K562 (cell line): Measurements from ENCODE around the gene ADORA3. TPM values are rescaled to one million over a fixed set of nuclear protein-coding genes. Genes with fewer than 3 reads are reported as not detected.

Experiments used
- ATAC-seq: fragments of 200-7000 bp; cut with Tn5 transposase; 3 replicates; pipeline ENCODE4 v1.9.1; 2020; ENCODE audit warnings: moderate library complexity
- BruUV-seq: library from RNA; stranded (reverse); fragments of 400-500 nt; replicated peaks from 2 replicates; lab custom pipeline; 2021; lab: Mats Ljungman, UMichigan
- CTCF ChIA-PET: fragments of 300-600 bp; formaldehyde crosslinking; extraction: SDS; loops from one replicate; lab custom pipeline; 2021; ENCODE audit warnings: low intra/inter-chr PET ratio; lab: Yijun Ruan, JAX
- POLR2A ChIA-PET: fragments of 300-600, 350-650 bp; sonication (Branson Sonifier 250); formaldehyde crosslinking; extraction: SDS; loops from one replicate; lab custom pipeline; 2021; ENCODE audit warnings: antibody characterized with exemption, inconsistent platforms; lab: Yijun Ruan, JAX
- DNase-seq, 4 experiments: peaks; one replicate each; pipeline versions ENCODE4 v3.0.0 to v3.0.0-alpha.2; 2011 to 2018; ENCODE audit warnings: low spot score in 3 of 4, mixed read lengths in 3 of 4; ENCODE audit errors: extremely low read depth in 1 of 4
- FAIRE-seq: peaks from 2 replicates; lab custom pipeline; 2011; peaks lifted over from hg19 to GRCh38; lab: Jason Lieb, UNC
- H2AFZ ChIP-seq: 2 replicates; pipeline ENCODE4 v1.6.0; 2011; ENCODE audit warnings: low read depth, low read length, control low read depth, inconsistent platforms
- H3K27ac ChIP-seq: fragments of 200-600 bp; 3 replicates; pipeline ENCODE4 v1.8.0; 2011; ENCODE audit warnings: low read depth, mild to moderate bottlenecking, control low read depth, inconsistent platforms, low read length, moderate library complexity, mixed read lengths; ENCODE audit errors: extremely low read depth
- H3K27me3 ChIP-seq, 2 experiments: fragments of 300-600 bp in 1 of 2; 2 replicates in 1 of 2; 3 replicates in 1 of 2; pipeline versions ENCODE4 v1.6.0 to v1.8.0; 2011; ENCODE audit warnings: inconsistent platforms in 2 of 2, low read length in 2 of 2, mild to moderate bottlenecking in 1 of 2, mixed read lengths in 1 of 2, moderate library complexity in 1 of 2; ENCODE audit not compliant: control insufficient read depth in 2 of 2, insufficient read depth in 2 of 2
- H3K36me3 ChIP-seq: fragments of 300-600 bp; 3 replicates; pipeline ENCODE4 v1.8.0; 2011; ENCODE audit warnings: mild to moderate bottlenecking, low read length, inconsistent platforms; ENCODE audit not compliant: control insufficient read depth, insufficient read depth
- H3K4me1 ChIP-seq, 2 experiments: fragments of 200-600 bp in 1 of 2; replicated peaks in 1 of 2; 2 replicates in 1 of 2; 3 replicates in 1 of 2; pipeline versions ENCODE4 v1.5.1 to v1.8.0; 2011; ENCODE audit warnings: inconsistent platforms in 2 of 2, low read length in 2 of 2, mild to moderate bottlenecking in 1 of 2, mixed read lengths in 1 of 2, moderate library complexity in 1 of 2; ENCODE audit not compliant: control insufficient read depth in 2 of 2, insufficient read depth in 2 of 2
- H3K4me2 ChIP-seq: 2 replicates; pipeline ENCODE4 v1.6.1; 2011; ENCODE audit warnings: low read length, control low read depth, inconsistent platforms, mixed read lengths; ENCODE audit not compliant: insufficient read depth
- H3K4me3 ChIP-seq: fragments of 200-600 bp; sonication (generic), shearing (Covaris generic); 2 replicates; pipeline ENCODE4 v1.5.1; 2016; ENCODE audit warnings: control low read depth, inconsistent platforms
- H3K79me2 ChIP-seq: fragments of 200-600 bp; 3 replicates; pipeline ENCODE4 v1.8.0; 2011; ENCODE audit warnings: low read length, inconsistent platforms; ENCODE audit not compliant: control insufficient read depth, insufficient read depth
- H3K9ac ChIP-seq, 2 experiments: 2 replicates each; pipeline versions ENCODE4 v1.6.0 to v1.6.1; 2011; ENCODE audit warnings: low read depth in 2 of 2, low read length in 2 of 2, control low read depth in 1 of 2, inconsistent platforms in 1 of 2, mild to moderate bottlenecking in 1 of 2, mixed read lengths in 1 of 2; ENCODE audit not compliant: insufficient read depth in 1 of 2
- H3K9me1 ChIP-seq: one replicate; pipeline ENCODE4 v1.6.0; 2011; ENCODE audit warnings: inconsistent platforms, mild to moderate bottlenecking, low read length, moderate library complexity; ENCODE audit not compliant: control insufficient read depth, insufficient read depth
- H3K9me3 ChIP-seq: replicated peaks from 2 replicates; pipeline ENCODE4 v1.5.1; 2011; ENCODE audit warnings: low read depth, low read length, inconsistent platforms; ENCODE audit not compliant: control insufficient read depth, insufficient read depth
- H4K20me1 ChIP-seq: replicated peaks from 2 replicates; pipeline ENCODE4 v1.6.1; 2011; ENCODE audit warnings: low read length, inconsistent platforms, mixed read lengths; ENCODE audit not compliant: control insufficient read depth, insufficient read depth
- ATF2 ChIP-seq: sonication (generic); formaldehyde crosslinking; IDR thresholded peaks from 2 replicates; pipeline ENCODE4 v1.8.1; 2022; ENCODE audit warnings: missing genetic modification reagents
- COPS2 ChIP-seq: fragments of 450-650 bp; conservative IDR thresholded peaks from 2 replicates; pipeline ENCODE4 v1.6.1; 2016; ENCODE audit warnings: mild to moderate bottlenecking, moderate library complexity
- JUNB ChIP-seq: fragments of 450-650 bp; formaldehyde crosslinking; conservative IDR thresholded peaks from 2 replicates; pipeline ENCODE4 v1.4.0; 2020; ENCODE audit warnings: mild to moderate bottlenecking
- RNF219 ChIP-seq: fragments of 250-450 bp; sonication (Bioruptor Pico); IDR thresholded peaks from 2 replicates; pipeline ENCODE4 v1.5.0; 2022; ENCODE audit warnings: mild to moderate bottlenecking
- THRA ChIP-seq: fragments of 450-650 bp; IDR thresholded peaks from 2 replicates; pipeline ENCODE4 v1.6.1; 2017; ENCODE audit warnings: mild to moderate bottlenecking, moderate library complexity
- ZBTB9 ChIP-seq: fragments of 450-650 bp; formaldehyde crosslinking; IDR thresholded peaks from 2 replicates; pipeline ENCODE4 v1.4.0; 2020; ENCODE audit warnings: mild to moderate bottlenecking, moderate library complexity
- ZNF318 ChIP-seq, 2 experiments: fragments of 450-650 bp; IDR thresholded peaks; 2 replicates each; pipeline ENCODE4 v1.6.1; 2016; ENCODE audit warnings: mild to moderate bottlenecking in 2 of 2, borderline replicate concordance in 1 of 2, low read depth in 1 of 2, moderate library complexity in 1 of 2
- WGBS: fragments of 100-300 bp; shearing (Covaris generic); methylation state at CpG from one replicate; pipeline ENCODE4 v1.1.6; 2016; ENCODE audit warnings: low coverage, mixed read lengths; ENCODE audit not compliant: insufficient coverage; ENCODE audit errors: missing lambda C conversion rate; 5-methylcytosine and 5-hydroxymethylcytosine counted together
- in situ Hi-C: fragments of 300-500 bp; cut with MboI; formaldehyde crosslinking; loops from 4 replicates; pipeline ENCODE4 v1.15.0; 2018; ENCODE audit warnings: inconsistent platforms, mixed read lengths
- intact Hi-C: fragments of 100-400 bp; cut with micrococcal nuclease; formaldehyde crosslinking; loops from 2 replicates; pipeline ENCODE4 v1.14.2; 2022
- polyA plus RNA-seq, 8 experiments: library from polyadenylated mRNA; depleted of rRNA in 4 of 8; stranded (reverse) in 5 of 8; unstranded in 3 of 8; fragments of >200 nt; fragmentation: Nextera tagmentation in 2 of 8; fragmentation: Illumina TruSeq in 1 of 8; extraction: Ambion mirVana in 2 of 8; extraction: Trizol in 1 of 8; gene quantifications; 2 replicates each; pipeline versions ENCODE4 v1.2.1 to v1.2.3, GENCODE V29; 2011 to 2014; ENCODE audit warnings: inconsistent platforms in 1 of 8, missing spikeins in 1 of 8
- total RNA-seq, 7 experiments: library from RNA; depleted of rRNA in 6 of 7; stranded (reverse); fragments of >200 nt in 6 of 7; fragmentation: Illumina TruSeq in 2 of 7; extraction: Trizol in 2 of 7; gene quantifications; 2 replicates each; pipeline versions ENCODE4 v1.2.1 to v1.2.3, GENCODE V29; 2011 to 2021; ENCODE audit warnings: low replicate concordance in 1 of 7

The ADORA3 gene
- total and polyA plus RNA-seq, 9 of the 15 experiments (the other 6 are each of a cell fraction or from before 2014, with no cell fraction given), result 0.09 to 0.35 (median 0.16) TPM; not detected in 3

- in situ Hi-C loops (no loop called here), intact Hi-C loops (no loop called here)
- no peak overlapping the region for H3K4me2 ChIP-seq
- ChIA-PET POLR2A (no interaction called here), CTCF (no interaction called here)
- H3K4me3 ChIP-seq, result no peak overlapping the region
- DNase-seq (no peak), FAIRE-seq (no peak), ATAC-seq (no peak)
- no peaks in the 10 kb centered on the region for H3K36me3 ChIP-seq
- H3K4me1 ChIP-seq, result no peaks in the 10 kb centered on the region
- BruUV-seq, result no TSS peak
- no peaks in the 10 kb centered on the region for H3K9me3 ChIP-seq
- H3K27ac ChIP-seq, result no peak overlapping the region
- H4K20me1 ChIP-seq, result no peaks in the 10 kb centered on the region
- H3K9me1 ChIP-seq, result no peaks in the 10 kb centered on the region
- peaks cover 13 to 15% of the 10 kb centered on the region in 2 experiments; a peak in 4 of 5 replicates for H3K27me3 ChIP-seq
- H2AFZ ChIP-seq, result no peak overlapping the region
- 0% methylated on average over 4 of the region's 4 CpGs for WGBS
- H3K79me2 ChIP-seq, result no peaks in the 10 kb centered on the region
- no peak overlapping the region for H3K9ac ChIP-seq
- no peak for TF ChIP-seq ATF2 (CRISPR knock-in tag)
- TF ChIP-seq THRA, result no peak
- no peak for TF ChIP-seq RNF219 (CRISPR knock-in tag)
- TF ChIP-seq ZBTB9 (CRISPR knock-in tag), result no peak
- no peak for TF ChIP-seq COPS2
- no peak for TF ChIP-seq ZNF318 (IDR thresholded peaks at IDR 0.05; ENCODE audit: borderline replicate concordance in 1 of 2, low read depth in 1 of 2)
- TF ChIP-seq JUNB (CRISPR knock-in tag), result no peak
Measured at GRCh38 chr1:111541721-111542120, 38.3 kb upstream of the ADORA3 start.
